Cardiac muscle cell (in vitro differentiated cells and primary cell): ENCODE results near the gene SELENOI. TPM values are rescaled to one million over a fixed set of nuclear protein-coding genes. Genes with fewer than 3 reads are reported as not detected.
A peak's percentile ranks its signal among the peaks of the same experiment; 100 is the strongest.

ENCODE experiments used
- DNase-seq, 2 donors: peaks; one replicate each; pipeline versions ENCODE4 v3.0.0 to v3.0.0-alpha.2; 2010 to 2017; ENCODE audit warnings: low read depth in 1 of 2, low spot score in 1 of 2
- H3K27ac ChIP-seq: fragments of 200-600 bp; sonication (generic); 2 replicates; pipeline ENCODE4 v1.5.1; 2016
- H3K27me3 ChIP-seq: fragments of 200-600 bp; sonication (generic); 2 replicates; pipeline ENCODE4 v1.6.0; 2016; ENCODE audit warnings: control low read depth
- H3K36me3 ChIP-seq: fragments of 200-600 bp; sonication (generic); 2 replicates; pipeline ENCODE4 v1.5.1; 2016; ENCODE audit warnings: control low read depth
- H3K4me1 ChIP-seq: fragments of 200-600 bp; sonication (generic); 2 replicates; pipeline ENCODE4 v1.8.1; 2017; ENCODE audit warnings: low read depth, mild to moderate bottlenecking, mixed run types
- H3K4me3 ChIP-seq: fragments of 200-600 bp; sonication (generic); 2 replicates; pipeline ENCODE4 v1.5.1; 2016; ENCODE audit warnings: mild to moderate bottlenecking
- H3K9me3 ChIP-seq: fragments of 200-600 bp; sonication (generic); 2 replicates; pipeline ENCODE4 v1.5.1; 2017; ENCODE audit warnings: low read depth, mild to moderate bottlenecking, control low read depth
- polyA plus RNA-seq: library from polyadenylated mRNA; unstranded; fragments of >200 nt; fragmentation: Nextera tagmentation; extraction: Ambion mirVana; gene quantifications from 2 replicates; pipeline ENCODE4 v1.2.1, GENCODE V29; 2016
- total RNA-seq: library from RNA; depleted of rRNA; stranded (reverse); fragments of >200 nt; gene quantifications from 2 replicates; pipeline ENCODE4 v1.2.3, GENCODE V29; 2016
- TF ChIP-seq, protein P1 (sequence below): IDR thresholded peaks from 2 replicates; pipeline ENCODE4 v1.5.1; 2012; ENCODE audit warnings: low read depth, mild to moderate bottlenecking, low read length

The SELENOI gene
- total and polyA plus RNA-seq, 2 experiments from 2014 or later, result 9.3 to 10.4 TPM

DNA sequence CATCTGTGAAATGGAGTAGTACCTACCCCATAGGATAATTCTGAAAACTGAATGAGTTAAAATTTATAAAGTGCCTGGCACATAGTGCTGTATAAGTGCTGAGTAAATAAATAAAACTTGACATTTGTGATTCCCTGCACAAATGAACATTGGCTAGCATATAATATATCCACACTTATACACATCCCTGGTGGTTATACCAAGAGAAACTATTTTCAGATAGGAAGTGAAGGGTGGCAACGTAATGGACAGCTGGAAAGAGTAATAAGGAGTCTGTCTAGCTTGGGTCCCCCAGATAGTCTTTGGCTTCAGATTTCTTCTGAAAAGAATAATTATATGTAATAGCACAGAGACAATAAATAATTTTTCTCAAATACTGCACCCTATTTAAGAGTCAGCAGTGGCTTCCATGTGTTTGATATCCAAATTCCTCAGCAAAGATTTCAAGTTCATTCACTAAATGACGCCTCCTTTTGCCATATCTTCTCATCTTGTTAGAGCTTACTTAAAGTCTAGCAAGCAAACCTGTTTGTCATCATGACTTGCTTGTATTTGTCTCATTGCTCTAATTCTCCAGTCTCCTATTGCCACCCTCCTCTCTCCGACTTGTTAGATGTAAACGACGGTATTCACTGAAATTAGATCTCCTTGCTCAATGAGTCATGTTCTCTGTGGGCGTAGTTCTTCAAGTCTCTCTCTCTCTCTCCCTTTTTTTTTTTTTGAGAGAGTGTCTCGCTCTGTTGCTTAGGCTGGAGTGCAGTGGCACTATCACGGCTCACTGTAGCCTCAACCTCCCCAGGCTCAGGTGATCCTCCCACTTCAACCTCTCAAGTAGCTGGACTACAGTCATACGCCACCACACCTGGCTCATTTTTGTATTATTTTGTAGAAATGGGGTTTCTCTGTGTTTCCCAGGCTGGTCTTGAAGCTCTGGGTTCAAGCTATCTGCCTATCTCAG is 9.4 kb downstream of the SELENOI start:
- peak in 1 of 2 donors; percentile 91 for DNase-seq
- H3K4me1 ChIP-seq, result no peaks in the 10 kb centered on the region
- no peaks in the 10 kb centered on the region for H3K36me3 ChIP-seq
- H3K4me3 ChIP-seq, result no peak overlapping the region
- no peaks in the 10 kb centered on the region for H3K9me3 ChIP-seq
- no peaks in the 10 kb centered on the region for H3K27me3 ChIP-seq
- no peak overlapping the region for H3K27ac ChIP-seq
- TF ChIP-seq, protein P1, sequence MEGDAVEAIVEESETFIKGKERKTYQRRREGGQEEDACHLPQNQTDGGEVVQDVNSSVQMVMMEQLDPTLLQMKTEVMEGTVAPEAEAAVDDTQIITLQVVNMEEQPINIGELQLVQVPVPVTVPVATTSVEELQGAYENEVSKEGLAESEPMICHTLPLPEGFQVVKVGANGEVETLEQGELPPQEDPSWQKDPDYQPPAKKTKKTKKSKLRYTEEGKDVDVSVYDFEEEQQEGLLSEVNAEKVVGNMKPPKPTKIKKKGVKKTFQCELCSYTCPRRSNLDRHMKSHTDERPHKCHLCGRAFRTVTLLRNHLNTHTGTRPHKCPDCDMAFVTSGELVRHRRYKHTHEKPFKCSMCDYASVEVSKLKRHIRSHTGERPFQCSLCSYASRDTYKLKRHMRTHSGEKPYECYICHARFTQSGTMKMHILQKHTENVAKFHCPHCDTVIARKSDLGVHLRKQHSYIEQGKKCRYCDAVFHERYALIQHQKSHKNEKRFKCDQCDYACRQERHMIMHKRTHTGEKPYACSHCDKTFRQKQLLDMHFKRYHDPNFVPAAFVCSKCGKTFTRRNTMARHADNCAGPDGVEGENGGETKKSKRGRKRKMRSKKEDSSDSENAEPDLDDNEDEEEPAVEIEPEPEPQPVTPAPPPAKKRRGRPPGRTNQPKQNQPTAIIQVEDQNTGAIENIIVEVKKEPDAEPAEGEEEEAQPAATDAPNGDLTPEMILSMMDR, result no peak

DNA sequence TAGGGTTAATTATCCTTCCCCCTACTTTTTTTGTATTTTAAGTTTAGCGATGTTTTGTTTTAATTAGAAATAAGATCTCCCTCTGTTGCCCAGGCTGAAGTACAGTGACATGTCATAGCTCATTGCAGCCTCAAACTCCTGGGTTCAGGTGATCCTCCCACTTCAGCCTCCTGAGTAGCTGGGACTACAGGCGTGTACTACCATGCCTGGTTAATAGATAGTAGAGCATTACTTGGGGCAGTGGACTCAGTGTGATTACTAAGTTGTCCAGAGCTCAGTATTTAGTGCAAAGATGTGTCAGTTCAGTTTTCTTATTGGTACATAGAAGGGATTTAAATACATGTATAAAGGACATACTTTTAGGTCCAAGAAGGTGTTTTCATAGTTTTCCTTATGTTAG is 10.2 kb downstream of the SELENOI start:
- H3K27ac ChIP-seq, result no peak overlapping the region

GRCh38 chr2:26356771-26357170 is 10.8 kb downstream of the SELENOI start:
- H3K4me3 ChIP-seq, result no peak overlapping the region
- TF ChIP-seq, protein P1, result no peak
- no peaks in the 10 kb centered on the region for H3K27me3 ChIP-seq
- H3K4me1 ChIP-seq, result no peaks in the 10 kb centered on the region
- no peak for DNase-seq
- H3K9me3 ChIP-seq, result no peaks in the 10 kb centered on the region
- H3K27ac ChIP-seq, result no peak overlapping the region
- H3K36me3 ChIP-seq, result no peaks in the 10 kb centered on the region

More for the DNA sequence above, 10.2 kb downstream of the SELENOI start:
- no peaks in the 10 kb centered on the region for H3K36me3 ChIP-seq
- TF ChIP-seq, protein P1, result no peak
- H3K4me3 ChIP-seq, result no peak overlapping the region
- H3K9me3 ChIP-seq, result no peaks in the 10 kb centered on the region
- no peaks in the 10 kb centered on the region for H3K4me1 ChIP-seq
- no peak for DNase-seq
- no peaks in the 10 kb centered on the region for H3K27me3 ChIP-seq

GRCh38 chr2:26359886-26360473 is 14.0 kb downstream of the SELENOI start:
- TF ChIP-seq, protein P1, result no peak
- no peaks in the 10 kb centered on the region for H3K9me3 ChIP-seq
- H3K4me3 ChIP-seq, result no peak overlapping the region
- H3K36me3 ChIP-seq, result no peaks in the 10 kb centered on the region
- no peak for DNase-seq
- no peaks in the 10 kb centered on the region for H3K4me1 ChIP-seq
- no peaks in the 10 kb centered on the region for H3K27me3 ChIP-seq
- no peak overlapping the region for H3K27ac ChIP-seq

DNA sequence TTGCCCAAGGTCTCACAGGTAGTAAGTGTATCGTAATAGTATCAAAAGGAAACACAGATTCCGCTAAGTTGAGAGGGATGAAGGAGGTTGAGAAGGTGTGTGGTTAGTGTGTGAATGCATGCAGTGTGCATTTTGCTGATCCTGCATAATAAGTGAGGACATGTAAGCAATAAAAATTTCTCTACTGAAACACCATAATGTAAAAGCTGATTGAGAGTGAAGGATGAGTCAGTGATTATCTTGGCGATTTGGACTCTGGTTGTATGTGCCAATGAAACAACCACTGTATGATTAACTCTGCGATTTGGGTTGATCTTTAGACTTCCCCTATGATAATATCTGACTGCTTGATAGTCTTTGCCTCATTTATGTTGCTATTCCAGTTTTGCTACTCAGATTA is 17.4 kb downstream of the SELENOI start:
- H3K27me3 ChIP-seq, result no peaks in the 10 kb centered on the region
- no peaks in the 10 kb centered on the region for H3K9me3 ChIP-seq
- TF ChIP-seq, protein P1, result no peak
- no peaks in the 10 kb centered on the region for H3K4me1 ChIP-seq
- no peak overlapping the region for H3K27ac ChIP-seq
- peak in 1 of 2 donors; percentile 18 for DNase-seq
- H3K36me3 ChIP-seq, result peaks cover 9% of the 10 kb centered on the region
- H3K4me3 ChIP-seq, result no peak overlapping the region
